Left lung (tissue), 10 donors: Measurements from ENCODE around the gene TEX36. TPM values are rescaled to one million over a fixed set of nuclear protein-coding genes. Genes with fewer than 3 reads are reported as not detected.

Experiments
- ATAC-seq: fragments of 200-7000 bp; cut with Tn5 transposase; one replicate; pipeline ENCODE4 v1.9.1; 2020; ENCODE audit warnings: moderate library complexity
- DNase-seq, 4 donors: peaks; one replicate each; pipeline ENCODE4 v3.0.0-alpha.2; 2013 to 2020
- H3K27ac ChIP-seq, 2 donors: fragments of 200-600 bp; sonication (generic) in 1 of 2; one replicate each; pipeline versions ENCODE4 v1.5.0 to v1.8.0; 2020 to 2021
- H3K27me3 ChIP-seq, 2 donors: fragments of 200-600 bp; sonication (generic) in 1 of 2; one replicate each; pipeline versions ENCODE4 v1.5.0 to v1.8.0; 2020 to 2021
- H3K36me3 ChIP-seq, 2 donors: fragments of 200-600 bp; sonication (generic) in 1 of 2; one replicate each; pipeline versions ENCODE4 v1.5.0 to v1.8.0; 2020 to 2021
- H3K4me1 ChIP-seq, 2 donors: fragments of 200-600 bp; one replicate each; pipeline ENCODE4 v1.8.0; 2021
- H3K4me3 ChIP-seq, 2 donors: fragments of 200-600 bp; sonication (generic) in 1 of 2; one replicate each; pipeline versions ENCODE4 v1.5.0 to v1.8.0; 2020 to 2021; ENCODE audit warnings: mild to moderate bottlenecking in 1 of 2
- H3K9me3 ChIP-seq, 2 donors: fragments of 200-600 bp; sonication (generic) in 1 of 2; one replicate each; pipeline versions ENCODE4 v1.5.0 to v1.8.0; 2020 to 2021
- CTCF ChIP-seq, 2 donors: fragments of 200-600 bp; sonication (generic) in 1 of 2; IDR thresholded peaks; one replicate each; pipeline versions ENCODE4 v1.5.0 to v1.8.0; 2021; ENCODE audit warnings: antibody characterized with exemption in 2 of 2
- intact Hi-C, 2 donors: fragments of 100-400 bp; cut with DNase I; formaldehyde crosslinking; loops; one replicate each; pipeline versions ENCODE4 v1.11.2 to v1.14.2; 2022
- polyA plus RNA-seq, 6 donors: library from polyadenylated mRNA; unstranded; fragments of 120-200 nt; gene quantifications; one replicate each; pipeline ENCODE4 v1.2.1, GENCODE V29; 2013; ENCODE audit not compliant: insufficient read length in 6 of 6
- total RNA-seq, 2 donors: library from RNA; stranded (reverse); fragmentation: NEBNext Ultra II Directional; extraction: Animal tissue kit (Norgen Biotek cat#: 25700); gene quantifications; one replicate each; pipeline ENCODE4 v1.2.1, GENCODE V29; 2021
- donor health status: DM: no; HTN: yes; CAD: no.
- donor health status: DM: no; HTN: no; CAD: no.

The TEX36 gene
- total and polyA plus RNA-seq, 8 donors: 0.26 TPM; not detected in 7

GRCh38 chr10:125683821-125684220 lies 858 bp upstream of the TEX36 start:
- Histone ChIP-seq H3K27me3 (no peaks in the 10 kb centered on the region), H3K36me3 (no peaks in the 10 kb centered on the region), H3K27ac (no peak overlapping the region), H3K4me1 (no peaks in the 10 kb centered on the region), H3K4me3 (no peak overlapping the region), H3K9me3 (no peaks in the 10 kb centered on the region)
- TF ChIP-seq CTCF (IDR thresholded peaks at IDR 0.05): no peak
- DNase-seq: no peak
- no peak for ATAC-seq
- intact Hi-C loops: no loop called here

GRCh38 chr10:125679436-125679835 lies 3.5 kb downstream of the TEX36 start:
- Histone ChIP-seq H3K27ac (no peak overlapping the region), H3K4me3 (no peak overlapping the region), H3K9me3 (peaks cover 0 to 25% of the 10 kb centered on the region in 2 donors), H3K36me3 (no peaks in the 10 kb centered on the region), H3K27me3 (no peaks in the 10 kb centered on the region), H3K4me1 (no peaks in the 10 kb centered on the region)
- intact Hi-C loops: no loop called here
- no peak for TF ChIP-seq CTCF (IDR thresholded peaks at IDR 0.05)
- no peak for DNase-seq
- no peak for ATAC-seq

GRCh38 chr10:125672884-125673283 lies 10.1 kb downstream of the TEX36 start:
- intact Hi-C loops: no loop called here
- no peak overlapping the region for H3K27ac ChIP-seq
- no peaks in the 10 kb centered on the region for H3K4me1 ChIP-seq
- ATAC-seq (no peak), DNase-seq (no peak)
- peaks cover 0 to 30% of the 10 kb centered on the region in 2 donors for H3K9me3 ChIP-seq
- no peaks in the 10 kb centered on the region for H3K27me3 ChIP-seq
- TF ChIP-seq CTCF (IDR thresholded peaks at IDR 0.05): no peak
- no peaks in the 10 kb centered on the region for H3K36me3 ChIP-seq
- H3K4me3 ChIP-seq: no peak overlapping the region

- H3K27me3 ChIP-seq: no peaks in the 10 kb centered on the region
- no peaks in the 10 kb centered on the region for H3K4me1 ChIP-seq
- H3K9me3 ChIP-seq: peaks cover 0 to 6% of the 10 kb centered on the region in 2 donors
- no peak overlapping the region for H3K4me3 ChIP-seq
- no peak for TF ChIP-seq CTCF (IDR thresholded peaks at IDR 0.05)
- DNase-seq: no peak
- no peak overlapping the region for H3K27ac ChIP-seq
- no peaks in the 10 kb centered on the region for H3K36me3 ChIP-seq
- no peak for ATAC-seq
- intact Hi-C loops: no loop called here
Observed at GRCh38 chr10:125662584-125662983, 20.4 kb downstream of the TEX36 start.

- ATAC-seq: peak; percentile 49
Observed at GRCh38 chr10:125661941-125662515, 20.9 kb downstream of the TEX36 start.

More at GRCh38 chr10:125661941-125662515, 20.9 kb downstream of the TEX36 start:
- intact Hi-C loops: no loop called here
- no peaks in the 10 kb centered on the region for H3K27me3 ChIP-seq
- TF ChIP-seq CTCF (IDR thresholded peaks at IDR 0.05): no peak
- H3K27ac ChIP-seq: no peak overlapping the region
- H3K36me3 ChIP-seq: no peaks in the 10 kb centered on the region
- DNase-seq: peak in 2 of 4 donors; percentile 23 to 41
- no peak overlapping the region for H3K4me3 ChIP-seq
- H3K4me1 ChIP-seq: no peaks in the 10 kb centered on the region
- H3K9me3 ChIP-seq: peaks cover 0 to 6% of the 10 kb centered on the region in 2 donors
